ENCODE results near the gene SH2D5.

SH2D5 gene
- 0.84 to 1.5 reads per million in 2 experiments for total RNA-seq

GRCh38 chr1:20732588-20733359, at the start of gene SH2D5:
SH2D5 (minus strand) TSS chr1:20732703; CDS start chr1:20728044, 4,659 bp downstream.
- peak; percentile 54 for DNase-seq (ENCODE audit: low read depth)

GRCh38 chr1:20775700-20776099, 43.2 kb upstream of the SH2D5 start:
- no peak for DNase-seq (ENCODE audit: low read depth)

GRCh38 chr1:20771780-20772179, 39.3 kb upstream of the SH2D5 start:
- DNase-seq (ENCODE audit: low read depth) = no peak

- no peak for DNase-seq (ENCODE audit: low read depth)
These were observed 38.0 kb upstream of the SH2D5 start for GRCh38 chr1:20770314-20771087.

GRCh38 chr1:20767271-20767670, 34.8 kb upstream of the SH2D5 start:
- no peak for DNase-seq (ENCODE audit: low read depth)

- no peak for DNase-seq (ENCODE audit: low read depth)
These were observed 30.9 kb upstream of the SH2D5 start for GRCh38 chr1:20763417-20763816.

- DNase-seq (ENCODE audit: low read depth) = no peak
These were observed 27.8 kb upstream of the SH2D5 start for GRCh38 chr1:20760322-20760721.

GRCh38 chr1:20753589-20753988, 21.1 kb upstream of the SH2D5 start:
- no peak for DNase-seq (ENCODE audit: low read depth)

- no peak for DNase-seq (ENCODE audit: low read depth)
These were observed 19.0 kb upstream of the SH2D5 start for GRCh38 chr1:20751462-20751990.

- DNase-seq (ENCODE audit: low read depth) = no peak
These were observed 10.2 kb upstream of the SH2D5 start for GRCh38 chr1:20742671-20743070.

- no peak for DNase-seq (ENCODE audit: low read depth)
These were observed 8.3 kb upstream of the SH2D5 start for GRCh38 chr1:20740781-20741180.

- DNase-seq (ENCODE audit: low read depth) = no peak
These were observed 6.7 kb upstream of the SH2D5 start for GRCh38 chr1:20739225-20739624.

- no peak for DNase-seq (ENCODE audit: low read depth)
These were observed 3.1 kb upstream of the SH2D5 start for GRCh38 chr1:20735581-20736111.

GRCh38 chr1:20733360-20733975, 965 bp upstream of the SH2D5 start:
- no peak for DNase-seq (ENCODE audit: low read depth)

- peak; percentile 34 for DNase-seq (ENCODE audit: low read depth)
These were observed 374 bp downstream of the SH2D5 start for GRCh38 chr1:20732071-20732587.

GRCh38 chr1:20731057-20731991, 1.2 kb downstream of the SH2D5 start:
- no peak for DNase-seq (ENCODE audit: low read depth)

- DNase-seq (ENCODE audit: low read depth) = no peak
These were observed 1.8 kb downstream of the SH2D5 start for GRCh38 chr1:20730690-20731056.

GRCh38 chr1:20729990-20730689, 2.4 kb downstream of the SH2D5 start:
- DNase-seq (ENCODE audit: low read depth) = no peak

GRCh38 chr1:20729155-20729931, 3.2 kb downstream of the SH2D5 start:
- DNase-seq (ENCODE audit: low read depth) = no peak
